HepG2 (cell line): ENCODE results near the gene CTIF. TPM values are rescaled to one million over a fixed set of nuclear protein-coding genes. Genes with fewer than 3 reads are reported as not detected.
A peak's percentile ranks its signal among the peaks of the same experiment; 100 is the strongest.

Experiments used
- ASH2L ChIP-seq: fragments of 300-600, 200-600 bp; sonication (generic); IDR thresholded peaks from 2 replicates; pipeline ENCODE4 v1.7.0; 2017; ENCODE audit warnings: low read depth, mild to moderate bottlenecking, moderate library complexity, mixed read lengths, low read length; ENCODE audit not compliant: insufficient read length
- EP300 ChIP-seq, 3 experiments: sonication (generic) in 1 of 3; formaldehyde crosslinking in 1 of 3; IDR thresholded peaks; 2 replicates each; pipeline versions ENCODE4 v1.5.1 to v1.6.1; 2011 to 2020; ENCODE audit warnings: low read depth in 2 of 3, low read length in 2 of 3, borderline replicate concordance in 1 of 3, improper control_type of control experiment in 1 of 3, mild to moderate bottlenecking in 1 of 3, missing genetic modification reagents in 1 of 3, moderate library complexity in 1 of 3
- FOXO1 ChIP-seq: sonication (generic); formaldehyde crosslinking; IDR thresholded peaks from 2 replicates; pipeline ENCODE4 v1.4.0; 2020; ENCODE audit warnings: missing genetic modification reagents
- GABPB1 ChIP-seq: IDR thresholded peaks from 2 replicates; pipeline ENCODE4 v1.6.1; 2016; ENCODE audit warnings: mild to moderate bottlenecking, missing genetic modification reagents, moderate library complexity, missing compliant biosample characterization
- HNF4G ChIP-seq, 2 experiments: sonication (generic) in 1 of 2; formaldehyde crosslinking in 1 of 2; IDR thresholded peaks; 2 replicates each; pipeline versions ENCODE4 v1.4.0 to v1.6.1; 2011 to 2020; ENCODE audit warnings: borderline replicate concordance in 2 of 2, low read depth in 2 of 2, mild to moderate bottlenecking in 2 of 2, low read length in 1 of 2, missing genetic modification reagents in 1 of 2, moderate library complexity in 1 of 2
- KMT2B ChIP-seq: IDR thresholded peaks from 2 replicates; pipeline ENCODE4 v1.6.1; 2016; ENCODE audit warnings: missing genetic modification reagents, missing compliant biosample characterization
- NFIB ChIP-seq: sonication (generic); formaldehyde crosslinking; IDR thresholded peaks from 2 replicates; pipeline ENCODE4 v1.9.0; 2021; ENCODE audit warnings: missing genetic modification reagents, mild to moderate bottlenecking, borderline replicate concordance
- PRPF4 ChIP-seq: fragments of 200-400 bp; formaldehyde crosslinking; IDR thresholded peaks from 2 replicates; pipeline ENCODE4 v1.6.1; 2016; ENCODE audit warnings: low read length, low read depth; ENCODE audit not compliant: poor library complexity, severe bottlenecking
- SMAD3 ChIP-seq: sonication (generic); formaldehyde crosslinking; IDR thresholded peaks from 2 replicates; pipeline ENCODE4 v1.4.0; 2020; ENCODE audit warnings: missing genetic modification reagents
- ZNF510 ChIP-seq: sonication (generic); formaldehyde crosslinking; IDR thresholded peaks from 2 replicates; pipeline ENCODE4 v1.4.0; 2020; ENCODE audit warnings: low read depth, mild to moderate bottlenecking, missing genetic modification reagents
- polyA plus RNA-seq, 8 experiments: library from polyadenylated mRNA; depleted of rRNA in 3 of 8; stranded (reverse) in 7 of 8; unstranded in 1 of 8; fragments of >200 nt; fragmentation: Illumina TruSeq in 4 of 8; extraction: Trizol in 4 of 8; gene quantifications; 2 replicates each; pipeline versions ENCODE4 v1.2.1 to v1.2.3, GENCODE V29; 2011 to 2016; ENCODE audit warnings: low read depth in 4 of 8, missing spikeins in 1 of 8, mixed read lengths in 1 of 8; ENCODE audit not compliant: insufficient read depth in 1 of 8
- total RNA-seq, 5 experiments: library from RNA; depleted of rRNA; stranded (reverse); fragments of >200 nt; fragmentation: Illumina TruSeq; extraction: Trizol; gene quantifications; 2 replicates each; pipeline ENCODE4 v1.2.3, GENCODE V29; 2016; ENCODE audit warnings: low read depth in 1 of 5
- TF ChIP-seq, protein P1 (sequence below): sonication (generic); formaldehyde crosslinking; IDR thresholded peaks from 2 replicates; pipeline ENCODE4 v1.9.0; 2021; ENCODE audit warnings: missing genetic modification reagents, borderline replicate concordance
- TF ChIP-seq, protein P2 (sequence below): IDR thresholded peaks from 2 replicates; pipeline ENCODE4 v1.6.1; 2018; ENCODE audit warnings: missing genetic modification reagents, mild to moderate bottlenecking, missing compliant biosample characterization
- TF ChIP-seq, protein P3 (sequence below): IDR thresholded peaks from 2 replicates; pipeline ENCODE4 v1.6.1; 2016; ENCODE audit warnings: low read depth, control low read depth
- TF ChIP-seq, protein P4 (sequence below): sonication (generic); formaldehyde crosslinking; IDR thresholded peaks from 2 replicates; pipeline ENCODE4 v1.4.0; 2020; ENCODE audit warnings: missing genetic modification reagents
- TF ChIP-seq, protein P5 (sequence below): sonication (generic); formaldehyde crosslinking; IDR thresholded peaks from 2 replicates; pipeline ENCODE4 v1.5.1; 2020; ENCODE audit warnings: missing genetic modification reagents, mild to moderate bottlenecking, borderline replicate concordance

Gene CTIF
- total and polyA plus RNA-seq, 2 of the 13 experiments (the other 11 are each of a cell fraction or from before 2014, with no cell fraction given) = 18.2 to 28.0 TPM

DNA sequence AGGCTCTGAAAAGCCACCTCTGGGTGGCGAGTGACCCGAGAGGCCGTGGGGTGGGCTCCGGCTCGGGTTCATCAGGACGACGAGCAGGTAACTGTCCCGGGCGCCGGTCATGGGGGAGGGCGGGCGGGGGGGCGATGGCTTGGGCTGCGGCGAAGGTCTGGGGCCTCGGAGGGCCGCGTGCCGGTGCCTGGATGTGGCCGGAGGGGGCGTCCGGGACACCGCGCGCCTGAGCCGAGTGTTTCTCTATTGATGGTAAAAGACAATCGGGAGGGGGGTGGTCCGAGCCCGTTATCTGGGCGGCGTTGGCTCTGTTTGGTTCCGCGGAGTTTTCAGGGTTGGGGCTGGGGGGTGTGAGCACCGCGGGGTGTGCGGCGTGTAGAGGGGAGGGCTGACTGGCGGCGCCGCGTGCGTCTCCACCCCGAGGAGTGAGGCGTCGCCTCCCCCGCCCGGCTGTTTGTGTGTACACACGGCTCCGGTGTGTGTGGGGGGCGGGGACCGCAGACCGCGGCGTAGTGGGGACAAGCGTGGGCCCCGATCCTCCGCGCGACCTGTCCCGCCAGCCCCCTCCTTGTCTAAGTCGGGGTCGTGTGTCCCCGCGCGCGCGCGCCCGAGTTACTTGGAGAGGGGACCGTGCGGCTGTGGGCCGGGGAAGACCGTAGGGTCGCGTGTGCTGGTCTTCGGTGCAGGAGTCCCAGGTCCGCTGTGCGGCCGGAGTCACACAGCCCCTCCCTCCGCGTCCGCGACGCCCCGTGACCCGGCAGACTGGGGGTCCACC lies 1.6 kb downstream of the CTIF start (continued):
- TF ChIP-seq, protein P1, sequence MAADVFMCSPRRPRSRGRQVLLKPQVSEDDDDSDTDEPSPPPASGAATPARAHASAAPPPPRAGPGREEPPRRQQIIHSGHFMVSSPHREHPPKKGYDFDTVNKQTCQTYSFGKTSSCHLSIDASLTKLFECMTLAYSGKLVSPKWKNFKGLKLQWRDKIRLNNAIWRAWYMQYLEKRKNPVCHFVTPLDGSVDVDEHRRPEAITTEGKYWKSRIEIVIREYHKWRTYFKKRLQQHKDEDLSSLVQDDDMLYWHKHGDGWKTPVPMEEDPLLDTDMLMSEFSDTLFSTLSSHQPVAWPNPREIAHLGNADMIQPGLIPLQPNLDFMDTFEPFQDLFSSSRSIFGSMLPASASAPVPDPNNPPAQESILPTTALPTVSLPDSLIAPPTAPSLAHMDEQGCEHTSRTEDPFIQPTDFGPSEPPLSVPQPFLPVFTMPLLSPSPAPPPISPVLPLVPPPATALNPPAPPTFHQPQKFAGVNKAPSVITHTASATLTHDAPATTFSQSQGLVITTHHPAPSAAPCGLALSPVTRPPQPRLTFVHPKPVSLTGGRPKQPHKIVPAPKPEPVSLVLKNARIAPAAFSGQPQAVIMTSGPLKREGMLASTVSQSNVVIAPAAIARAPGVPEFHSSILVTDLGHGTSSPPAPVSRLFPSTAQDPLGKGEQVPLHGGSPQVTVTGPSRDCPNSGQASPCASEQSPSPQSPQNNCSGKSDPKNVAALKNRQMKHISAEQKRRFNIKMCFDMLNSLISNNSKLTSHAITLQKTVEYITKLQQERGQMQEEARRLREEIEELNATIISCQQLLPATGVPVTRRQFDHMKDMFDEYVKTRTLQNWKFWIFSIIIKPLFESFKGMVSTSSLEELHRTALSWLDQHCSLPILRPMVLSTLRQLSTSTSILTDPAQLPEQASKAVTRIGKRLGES (CRISPR knock-in tag) = no peak
- TF ChIP-seq FOXO1 (CRISPR knock-in tag) (peak; percentile 55; the same call in 1 of the 2 replicates), GABPB1 (CRISPR knock-in tag) (peak; percentile 50; the same call in 1 of the 2 replicates), KMT2B (CRISPR knock-in tag) (peak; percentile 79), HNF4G (IDR thresholded peaks at IDR 0.05; ENCODE audit: borderline replicate concordance, low read depth, low read length) (no peak), HNF4G (CRISPR knock-in tag; IDR thresholded peaks at IDR 0.05; ENCODE audit: borderline replicate concordance, low read depth) (no peak), NFIB (CRISPR knock-in tag) (no peak), PRPF4 (no peak), ZNF510 (CRISPR knock-in tag) (no peak), ASH2L (no peak), EP300 (IDR thresholded peaks at IDR 0.05; ENCODE audit: low read depth in 2 of 2, low read length in 2 of 2) (no peak), EP300 (CRISPR knock-in tag; IDR thresholded peaks at IDR 0.05; ENCODE audit: borderline replicate concordance) (no peak), SMAD3 (CRISPR knock-in tag) (0 out of 2 replicates have a peak, but pooled peaks have one; percentile 33)
- TF ChIP-seq, protein P2, sequence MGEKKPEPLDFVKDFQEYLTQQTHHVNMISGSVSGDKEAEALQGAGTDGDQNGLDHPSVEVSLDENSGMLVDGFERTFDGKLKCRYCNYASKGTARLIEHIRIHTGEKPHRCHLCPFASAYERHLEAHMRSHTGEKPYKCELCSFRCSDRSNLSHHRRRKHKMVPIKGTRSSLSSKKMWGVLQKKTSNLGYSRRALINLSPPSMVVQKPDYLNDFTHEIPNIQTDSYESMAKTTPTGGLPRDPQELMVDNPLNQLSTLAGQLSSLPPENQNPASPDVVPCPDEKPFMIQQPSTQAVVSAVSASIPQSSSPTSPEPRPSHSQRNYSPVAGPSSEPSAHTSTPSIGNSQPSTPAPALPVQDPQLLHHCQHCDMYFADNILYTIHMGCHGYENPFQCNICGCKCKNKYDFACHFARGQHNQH (CRISPR knock-in tag) = no peak
- TF ChIP-seq, protein P3, sequence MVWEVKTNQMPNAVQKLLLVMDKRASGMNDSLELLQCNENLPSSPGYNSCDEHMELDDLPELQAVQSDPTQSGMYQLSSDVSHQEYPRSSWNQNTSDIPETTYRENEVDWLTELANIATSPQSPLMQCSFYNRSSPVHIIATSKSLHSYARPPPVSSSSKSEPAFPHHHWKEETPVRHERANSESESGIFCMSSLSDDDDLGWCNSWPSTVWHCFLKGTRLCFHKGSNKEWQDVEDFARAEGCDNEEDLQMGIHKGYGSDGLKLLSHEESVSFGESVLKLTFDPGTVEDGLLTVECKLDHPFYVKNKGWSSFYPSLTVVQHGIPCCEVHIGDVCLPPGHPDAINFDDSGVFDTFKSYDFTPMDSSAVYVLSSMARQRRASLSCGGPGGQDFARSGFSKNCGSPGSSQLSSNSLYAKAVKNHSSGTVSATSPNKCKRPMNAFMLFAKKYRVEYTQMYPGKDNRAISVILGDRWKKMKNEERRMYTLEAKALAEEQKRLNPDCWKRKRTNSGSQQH (CRISPR knock-in tag) = no peak; the same call in 1 of the 2 replicates
- TF ChIP-seq, protein P4, sequence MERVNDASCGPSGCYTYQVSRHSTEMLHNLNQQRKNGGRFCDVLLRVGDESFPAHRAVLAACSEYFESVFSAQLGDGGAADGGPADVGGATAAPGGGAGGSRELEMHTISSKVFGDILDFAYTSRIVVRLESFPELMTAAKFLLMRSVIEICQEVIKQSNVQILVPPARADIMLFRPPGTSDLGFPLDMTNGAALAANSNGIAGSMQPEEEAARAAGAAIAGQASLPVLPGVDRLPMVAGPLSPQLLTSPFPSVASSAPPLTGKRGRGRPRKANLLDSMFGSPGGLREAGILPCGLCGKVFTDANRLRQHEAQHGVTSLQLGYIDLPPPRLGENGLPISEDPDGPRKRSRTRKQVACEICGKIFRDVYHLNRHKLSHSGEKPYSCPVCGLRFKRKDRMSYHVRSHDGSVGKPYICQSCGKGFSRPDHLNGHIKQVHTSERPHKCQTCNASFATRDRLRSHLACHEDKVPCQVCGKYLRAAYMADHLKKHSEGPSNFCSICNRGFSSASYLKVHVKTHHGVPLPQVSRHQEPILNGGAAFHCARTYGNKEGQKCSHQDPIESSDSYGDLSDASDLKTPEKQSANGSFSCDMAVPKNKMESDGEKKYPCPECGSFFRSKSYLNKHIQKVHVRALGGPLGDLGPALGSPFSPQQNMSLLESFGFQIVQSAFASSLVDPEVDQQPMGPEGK = peak; percentile 98
- TF ChIP-seq, protein P5, sequence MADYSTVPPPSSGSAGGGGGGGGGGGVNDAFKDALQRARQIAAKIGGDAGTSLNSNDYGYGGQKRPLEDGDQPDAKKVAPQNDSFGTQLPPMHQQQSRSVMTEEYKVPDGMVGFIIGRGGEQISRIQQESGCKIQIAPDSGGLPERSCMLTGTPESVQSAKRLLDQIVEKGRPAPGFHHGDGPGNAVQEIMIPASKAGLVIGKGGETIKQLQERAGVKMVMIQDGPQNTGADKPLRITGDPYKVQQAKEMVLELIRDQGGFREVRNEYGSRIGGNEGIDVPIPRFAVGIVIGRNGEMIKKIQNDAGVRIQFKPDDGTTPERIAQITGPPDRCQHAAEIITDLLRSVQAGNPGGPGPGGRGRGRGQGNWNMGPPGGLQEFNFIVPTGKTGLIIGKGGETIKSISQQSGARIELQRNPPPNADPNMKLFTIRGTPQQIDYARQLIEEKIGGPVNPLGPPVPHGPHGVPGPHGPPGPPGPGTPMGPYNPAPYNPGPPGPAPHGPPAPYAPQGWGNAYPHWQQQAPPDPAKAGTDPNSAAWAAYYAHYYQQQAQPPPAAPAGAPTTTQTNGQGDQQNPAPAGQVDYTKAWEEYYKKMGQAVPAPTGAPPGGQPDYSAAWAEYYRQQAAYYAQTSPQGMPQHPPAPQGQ (CRISPR knock-in tag) = no peak
